ENCODE data around the gene WNT8A.

GRCh38 chr5:138138949-138139780, 55.3 kb downstream of the WNT8A start, which contains the start of gene NME5:
- TF ChIP-seq, protein P1, sequence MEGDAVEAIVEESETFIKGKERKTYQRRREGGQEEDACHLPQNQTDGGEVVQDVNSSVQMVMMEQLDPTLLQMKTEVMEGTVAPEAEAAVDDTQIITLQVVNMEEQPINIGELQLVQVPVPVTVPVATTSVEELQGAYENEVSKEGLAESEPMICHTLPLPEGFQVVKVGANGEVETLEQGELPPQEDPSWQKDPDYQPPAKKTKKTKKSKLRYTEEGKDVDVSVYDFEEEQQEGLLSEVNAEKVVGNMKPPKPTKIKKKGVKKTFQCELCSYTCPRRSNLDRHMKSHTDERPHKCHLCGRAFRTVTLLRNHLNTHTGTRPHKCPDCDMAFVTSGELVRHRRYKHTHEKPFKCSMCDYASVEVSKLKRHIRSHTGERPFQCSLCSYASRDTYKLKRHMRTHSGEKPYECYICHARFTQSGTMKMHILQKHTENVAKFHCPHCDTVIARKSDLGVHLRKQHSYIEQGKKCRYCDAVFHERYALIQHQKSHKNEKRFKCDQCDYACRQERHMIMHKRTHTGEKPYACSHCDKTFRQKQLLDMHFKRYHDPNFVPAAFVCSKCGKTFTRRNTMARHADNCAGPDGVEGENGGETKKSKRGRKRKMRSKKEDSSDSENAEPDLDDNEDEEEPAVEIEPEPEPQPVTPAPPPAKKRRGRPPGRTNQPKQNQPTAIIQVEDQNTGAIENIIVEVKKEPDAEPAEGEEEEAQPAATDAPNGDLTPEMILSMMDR (IDR thresholded peaks at IDR 0.05), result no peak
- TF ChIP-seq POLR2AphosphoS5 (IDR thresholded peaks at IDR 0.05) (no peak), EP300 (IDR thresholded peaks at IDR 0.05) (no peak)

Measured in upper lobe of left lung (tissue), 4 donors.